WTC11 (cell line): Measurements from ENCODE around the gene SWT1. TPM values are rescaled to one million over a fixed set of nuclear protein-coding genes. Genes with fewer than 3 reads are reported as not detected.

Source experiments
- ATAC-seq: fragments of 200-7000 bp; cut with Tn5 transposase; 2 replicates; pipeline ENCODE4 v1.10.0; 2021; ENCODE audit warnings: mild to moderate bottlenecking, moderate library complexity
- CTCF ChIA-PET: fragments of 300-600 bp; sonication (Branson Sonifier 250); formaldehyde crosslinking; loops from one replicate; lab custom pipeline; 2021; ENCODE audit warnings: antibody characterized with exemption; lab: Charles Lee
- POLR2A ChIA-PET: fragments of 350-600 bp; sonication (Branson Sonifier 250); formaldehyde crosslinking; loops from one replicate; lab custom pipeline; 2021; ENCODE audit warnings: antibody characterized with exemption; lab: Charles Lee
- DNase-seq: peaks from one replicate; pipeline ENCODE4 v3.0.0; 2021; ENCODE audit warnings: low spot score
- H3K27ac Mint-ChIP-seq: 2 replicates; pipeline ENCODE4 v1.8.0; 2021; ENCODE audit warnings: mixed read lengths
- H3K27me3 Mint-ChIP-seq: 2 replicates; pipeline ENCODE4 v1.8.0; 2021; ENCODE audit warnings: low read depth, mild to moderate bottlenecking, moderate library complexity, mixed read lengths
- H3K36me3 Mint-ChIP-seq: 2 replicates; pipeline ENCODE4 v1.8.0; 2021; ENCODE audit warnings: mixed read lengths
- H3K4me1 Mint-ChIP-seq: 2 replicates; pipeline ENCODE4 v1.8.0; 2022; ENCODE audit warnings: mixed read lengths
- H3K4me3 Mint-ChIP-seq: 2 replicates; pipeline ENCODE4 v1.8.0; 2021; ENCODE audit warnings: mild to moderate bottlenecking, moderate library complexity, mixed read lengths
- H3K9me3 Mint-ChIP-seq: 2 replicates; pipeline ENCODE4 v1.8.0; 2021; ENCODE audit warnings: mixed read lengths
- CDX4 ChIP-seq: fragments of 250-450 bp; sonication (Bioruptor Pico); IDR thresholded peaks from 2 replicates; pipeline ENCODE4 v1.9.0; 2021; ENCODE audit warnings: moderate library complexity, mild to moderate bottlenecking, inconsistent platforms, borderline replicate concordance
- E2F4 ChIP-seq: sonication (generic); formaldehyde crosslinking; IDR thresholded peaks from 2 replicates; pipeline ENCODE4 v1.8.1; 2022; ENCODE audit warnings: low read depth, mild to moderate bottlenecking, moderate library complexity, missing genetic modification reagents, borderline replicate concordance
- E2F5 ChIP-seq: sonication (generic); formaldehyde crosslinking; IDR thresholded peaks from 2 replicates; pipeline ENCODE4 v1.8.1; 2022; ENCODE audit warnings: mild to moderate bottlenecking, moderate library complexity, missing genetic modification reagents
- ERG ChIP-seq: fragments of 250-450 bp; sonication (Bioruptor Pico); IDR thresholded peaks from 2 replicates; pipeline ENCODE4 v1.8.0; 2021; ENCODE audit warnings: mild to moderate bottlenecking
- FOXJ3 ChIP-seq: sonication (generic); formaldehyde crosslinking; IDR thresholded peaks from 2 replicates; pipeline ENCODE4 v1.9.0; 2021; ENCODE audit warnings: missing genetic modification reagents, mild to moderate bottlenecking, borderline replicate concordance
- NR1H2 ChIP-seq: sonication (generic); formaldehyde crosslinking; IDR thresholded peaks from 2 replicates; pipeline ENCODE4 v1.9.0; 2021; ENCODE audit warnings: mild to moderate bottlenecking, moderate library complexity, missing genetic modification reagents
- NR2C2 ChIP-seq: sonication (generic); formaldehyde crosslinking; IDR thresholded peaks from 2 replicates; pipeline ENCODE4 v1.8.0; 2022; ENCODE audit warnings: mild to moderate bottlenecking, missing genetic modification reagents
- PRDM15 ChIP-seq: sonication (generic); formaldehyde crosslinking; IDR thresholded peaks from 2 replicates; pipeline ENCODE4 v1.8.0; 2022; ENCODE audit warnings: missing genetic modification reagents
- PREB ChIP-seq: sonication (generic); formaldehyde crosslinking; IDR thresholded peaks from 2 replicates; pipeline ENCODE4 v1.8.1; 2022; ENCODE audit warnings: mild to moderate bottlenecking, missing genetic modification reagents, moderate library complexity, borderline replicate concordance
- SOX15 ChIP-seq: fragments of 250-450 bp; sonication (Bioruptor Pico); IDR thresholded peaks from 2 replicates; pipeline ENCODE4 v1.9.0; 2021; ENCODE audit warnings: mild to moderate bottlenecking
- TP53 ChIP-seq: sonication (generic); formaldehyde crosslinking; IDR thresholded peaks from 2 replicates; pipeline ENCODE4 v1.8.1; 2023; ENCODE audit warnings: mild to moderate bottlenecking, missing genetic modification reagents
- ZNF121 ChIP-seq: sonication (generic); formaldehyde crosslinking; IDR thresholded peaks from 2 replicates; pipeline ENCODE4 v1.8.0; 2023; ENCODE audit warnings: missing genetic modification reagents
- ZNF138 ChIP-seq: sonication (generic); formaldehyde crosslinking; conservative IDR thresholded peaks from 2 replicates; pipeline ENCODE4 v1.8.1; 2022; ENCODE audit warnings: mild to moderate bottlenecking, moderate library complexity, missing genetic modification reagents
- ZNF281 ChIP-seq: sonication (generic); formaldehyde crosslinking; IDR thresholded peaks from 2 replicates; pipeline ENCODE4 v1.8.0; 2023; ENCODE audit warnings: mild to moderate bottlenecking, missing genetic modification reagents
- ZSCAN18 ChIP-seq: fragments of 250-450 bp; sonication (Bioruptor Pico); IDR thresholded peaks from 2 replicates; pipeline ENCODE4 v2.1.2; 2022; ENCODE audit warnings: mild to moderate bottlenecking, moderate library complexity
- total RNA-seq: library from RNA; stranded (reverse); gene quantifications from 3 replicates; pipeline ENCODE4 v1.2.3, GENCODE V29; 2021

The SWT1 gene
- total RNA-seq, 1 experiment from 2014 or later: 5.8 TPM

- peaks cover 33% of the 10 kb centered on the region for H3K36me3 Mint-ChIP-seq
- no peaks in the 10 kb centered on the region for H3K27me3 Mint-ChIP-seq
- peaks cover 38% of the 10 kb centered on the region for H3K4me1 Mint-ChIP-seq
- H3K9me3 Mint-ChIP-seq: peaks cover 20% of the 10 kb centered on the region
- DNase-seq (no peak), ATAC-seq (no peak)
- no peak for TF ChIP-seq ZNF281
- TF ChIP-seq E2F5 (CRISPR knock-in tag): no peak
- no peak for TF ChIP-seq NR1H2
- no peak for TF ChIP-seq ZNF121 (CRISPR knock-in tag)
- TF ChIP-seq CDX4: no peak
- no peak for TF ChIP-seq ZSCAN18 (CRISPR knock-in tag)
- no peak for TF ChIP-seq NR2C2 (CRISPR knock-in tag)
- TF ChIP-seq ZNF138: no peak
- no peak for TF ChIP-seq FOXJ3 (CRISPR knock-in tag)
- no peak for TF ChIP-seq PRDM15 (CRISPR knock-in tag)
- no peak for TF ChIP-seq SOX15 (CRISPR knock-in tag)
- no peak for TF ChIP-seq TP53 (CRISPR knock-in tag)
- no peak for TF ChIP-seq ERG (CRISPR knock-in tag)
- TF ChIP-seq E2F4 (CRISPR knock-in tag): no peak
- no peak for TF ChIP-seq PREB (CRISPR knock-in tag)
- ChIA-PET CTCF (interaction anchor here (0.6 to 2.9 kb wide), 4 partner anchors 32 to 277 kb away, joined by 3 to 31 read pairs (median 14); no protein-coding TSS in a partner anchor), POLR2A (no interaction called here)
- peak overlapping the region; percentile 94; the same call in 1 of the 2 replicates for H3K27ac Mint-ChIP-seq
- peak overlapping the region; percentile 93 for H3K4me3 Mint-ChIP-seq
These were observed 161.6 kb downstream of the SWT1 start for GRCh38 chr1:185318431-185319138.
